Epithelial cell of proximal tubule (primary cell): ENCODE data around the gene KDSR. TPM values are rescaled to one million over a fixed set of nuclear protein-coding genes. Genes with fewer than 3 reads are reported as not detected.

Source experiments
- DNase-seq: peaks from one replicate; pipeline ENCODE4 v3.0.0-alpha.2; 2011; ENCODE audit warnings: low read depth
- H3K4me3 ChIP-seq: 2 replicates; pipeline ENCODE4 v1.5.1; 2011; ENCODE audit warnings: low read depth, mild to moderate bottlenecking, low read length
- CTCF ChIP-seq: conservative IDR thresholded peaks from 2 replicates; pipeline ENCODE4 v1.5.1; 2012; ENCODE audit warnings: low read depth, mild to moderate bottlenecking, low read length
- total RNA-seq: library from RNA; depleted of rRNA; stranded (reverse); fragments of >200 nt; gene quantifications from 2 replicates; pipeline ENCODE4 v1.2.3, GENCODE V29; 2015

Gene KDSR
- total RNA-seq, 1 donor from 2014 or later: 25.4 TPM

DNA sequence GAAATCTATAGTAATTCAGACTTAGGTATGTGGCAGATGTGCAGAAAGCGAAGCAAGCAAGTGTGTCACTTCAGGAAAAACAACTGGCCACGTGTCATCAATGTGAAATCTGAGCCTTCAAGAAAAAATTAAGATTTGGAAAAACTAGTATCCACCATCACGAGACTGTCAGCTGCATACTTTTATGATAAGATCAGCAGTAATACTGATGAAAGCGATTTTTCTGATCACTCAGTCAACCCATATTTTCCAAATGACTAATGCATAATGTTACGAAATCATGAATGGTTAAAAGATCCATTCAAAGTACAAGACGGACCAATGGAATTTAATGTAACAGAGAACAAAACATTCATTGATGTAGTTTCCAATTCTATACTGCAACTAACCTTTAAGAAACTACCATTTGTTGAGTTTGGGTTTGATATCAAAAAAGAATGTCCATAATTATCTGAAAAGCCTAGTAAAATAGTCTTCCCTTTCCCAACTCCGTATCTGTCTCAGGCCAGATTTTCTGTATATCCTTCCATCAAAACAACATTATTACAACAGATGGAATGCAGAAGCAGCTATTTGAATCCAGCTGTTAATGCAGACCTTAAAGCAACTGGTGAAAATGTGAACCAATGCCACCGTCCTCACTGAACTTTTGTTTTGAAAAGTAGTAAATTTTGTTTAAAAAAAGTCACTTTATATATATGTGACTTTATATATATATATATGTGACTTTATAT, 30.5 kb downstream of the KDSR start:
- no peak for TF ChIP-seq CTCF
- H3K4me3 ChIP-seq: no peak overlapping the region
- peak; percentile 93 for DNase-seq

DNA sequence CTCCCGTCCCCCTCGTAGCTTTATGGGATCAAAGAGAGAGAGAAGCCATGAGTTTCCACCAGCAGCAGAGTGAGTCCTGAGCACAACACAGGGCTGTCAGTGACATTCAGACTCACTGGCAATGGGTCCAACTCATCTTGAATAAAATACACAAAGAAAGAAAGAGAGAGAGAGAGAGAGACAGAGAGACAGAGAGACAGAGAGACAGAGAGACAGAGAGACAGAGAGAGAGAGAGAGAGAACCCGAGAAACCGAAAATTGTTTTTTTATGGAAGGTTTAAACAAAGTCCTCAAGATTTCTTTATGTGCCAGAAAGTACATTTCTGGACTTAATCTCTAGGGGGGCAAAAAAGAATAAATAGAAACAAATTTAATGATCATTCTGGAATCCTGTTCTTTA, 35.9 kb downstream of the KDSR start:
- TF ChIP-seq CTCF: no peak
- no peak for DNase-seq
- H3K4me3 ChIP-seq: no peak overlapping the region

- TF ChIP-seq CTCF: no peak
- DNase-seq: no peak
- no peak overlapping the region for H3K4me3 ChIP-seq
Observed at GRCh38 chr18:63329431-63330145, 37.4 kb downstream of the KDSR start.

DNA sequence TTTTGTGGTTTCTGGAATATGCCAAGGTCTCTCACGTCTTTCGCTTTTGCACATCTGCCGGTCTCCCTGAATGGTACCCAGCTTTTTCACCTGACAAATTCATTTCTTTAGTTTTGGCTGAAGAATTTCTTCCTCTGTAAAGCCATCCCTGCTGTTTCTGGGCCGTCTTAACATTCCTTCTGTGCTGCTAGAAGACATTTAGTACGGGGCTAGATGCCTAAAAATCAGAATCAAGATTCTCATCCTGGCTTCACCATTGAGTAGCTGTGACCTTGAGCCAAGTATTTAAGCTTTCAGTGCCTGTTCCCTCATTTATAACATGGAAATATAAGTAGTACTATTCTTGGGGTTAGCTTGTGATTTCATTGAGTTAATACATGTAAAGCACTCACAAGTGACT, 41.0 kb downstream of the KDSR start:
- no peak for TF ChIP-seq CTCF
- no peak overlapping the region for H3K4me3 ChIP-seq
- no peak for DNase-seq

DNA sequence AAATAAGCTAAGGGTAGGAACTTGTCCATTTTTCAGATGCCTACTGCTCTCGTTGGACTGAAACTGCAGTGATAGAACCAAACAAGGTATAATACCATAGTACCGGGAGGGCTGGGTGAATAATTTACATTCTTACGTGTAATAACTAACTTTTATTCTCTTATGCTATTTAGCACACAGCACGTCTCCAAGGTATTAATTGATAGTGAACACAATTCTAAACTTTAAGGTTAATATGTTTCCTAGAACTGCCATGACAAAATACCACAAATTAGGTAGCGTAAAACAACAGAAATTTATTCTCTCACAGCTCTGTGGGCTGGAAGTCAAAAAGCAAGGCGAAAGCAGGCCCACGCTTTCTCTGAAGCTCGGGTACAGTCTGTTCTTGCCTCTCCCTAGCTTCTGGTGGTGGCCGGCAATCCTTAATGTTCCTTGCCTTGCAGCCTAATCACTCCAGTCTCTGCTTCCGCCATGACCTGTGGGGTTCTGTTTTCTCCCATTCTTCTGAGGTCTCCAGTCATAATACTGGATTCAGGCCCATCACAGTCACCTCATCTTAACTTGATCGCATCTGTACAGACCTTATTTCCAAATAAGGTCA, 41.8 kb downstream of the KDSR start:
- TF ChIP-seq CTCF: no peak
- no peak for DNase-seq
- H3K4me3 ChIP-seq: no peak overlapping the region

GRCh38 chr18:63322908-63323634, 43.9 kb downstream of the KDSR start:
- DNase-seq: no peak
- no peak overlapping the region for H3K4me3 ChIP-seq
- TF ChIP-seq CTCF: peak; percentile 85
